ENCODE results near the gene ZNF586. TPM values are rescaled to one million over a fixed set of nuclear protein-coding genes. Genes with fewer than 3 reads are reported as not detected.
"Not testable (repeated sequence)": the region's sequence is repeated elsewhere in the genome, so short reads cannot be mapped to it uniquely, and the experiment has no call there.

ZNF586 gene
- total and polyA plus RNA-seq, 4 donors, result 12.4 to 35.4 (median 27.2) TPM

GRCh38 chr19:57810410-57811295, 41.2 kb downstream of the ZNF586 start:
- H3K27ac ChIP-seq (ENCODE audit: low read depth, low read length); H3K4me3 ChIP-seq (ENCODE audit: low read depth, low read length); DNase-seq (ENCODE audit: low read depth in 4 of 6, low spot score in 6 of 6); H3K9me3 ChIP-seq (ENCODE audit: control insufficient read depth, insufficient read depth, low read length); H3K27me3 ChIP-seq (ENCODE audit: control insufficient read depth, insufficient read depth, low read length): not testable (repeated sequence)
- Histone ChIP-seq H3K36me3 (ENCODE audit: control insufficient read depth, insufficient read depth, low read length) (peaks cover 29% of the 10 kb centered on the region), H3K4me1 (ENCODE audit: control insufficient read depth, insufficient read depth, low read length) (peaks cover 16% of the 10 kb centered on the region)
- 89% methylated on average over 9 of the region's 17 CpGs for WGBS (ENCODE audit: insufficient coverage)

DNA sequence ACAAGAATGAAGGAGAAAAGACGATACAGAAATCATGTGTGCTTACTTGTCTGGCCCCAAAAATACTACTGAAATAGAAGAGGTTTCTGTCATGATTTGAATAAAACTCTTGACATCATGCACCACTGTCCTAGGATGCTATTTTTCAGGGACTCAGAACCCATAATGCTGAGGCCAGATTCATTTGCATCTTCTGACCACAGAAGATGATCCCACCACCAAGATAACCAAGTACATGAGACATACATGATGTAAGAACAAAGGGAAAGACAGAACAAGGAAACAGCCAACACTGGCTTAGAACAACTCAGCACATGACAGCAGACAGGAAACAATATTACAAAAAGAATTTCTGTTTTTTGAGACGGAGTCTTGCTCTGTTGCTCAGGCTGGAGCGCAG, 42.8 kb downstream of the ZNF586 start:
- H3K4me1 ChIP-seq (ENCODE audit: control insufficient read depth, insufficient read depth, low read length), result peaks cover 16% of the 10 kb centered on the region
- H3K36me3 ChIP-seq (ENCODE audit: control insufficient read depth, insufficient read depth, low read length), result peaks cover 21% of the 10 kb centered on the region
- H3K9me3 ChIP-seq (ENCODE audit: control insufficient read depth, insufficient read depth, low read length), result no peaks in the 10 kb centered on the region
- H3K27me3 ChIP-seq (ENCODE audit: control insufficient read depth, insufficient read depth, low read length), result no peaks in the 10 kb centered on the region
- DNase-seq (ENCODE audit: low read depth in 4 of 6, low spot score in 6 of 6), result no peak
- no peak overlapping the region for H3K27ac ChIP-seq (ENCODE audit: low read depth, low read length)
- 94% methylated on average over 2 of the region's 3 CpGs for WGBS (ENCODE audit: insufficient coverage)
- H3K4me3 ChIP-seq (ENCODE audit: low read depth, low read length), result no peak overlapping the region

GRCh38 chr19:57812975-57813820, 43.7 kb downstream of the ZNF586 start:
- DNase-seq (ENCODE audit: low read depth in 4 of 6, low spot score in 6 of 6); H3K4me3 ChIP-seq (ENCODE audit: low read depth, low read length); H3K27ac ChIP-seq (ENCODE audit: low read depth, low read length); H3K9me3 ChIP-seq (ENCODE audit: control insufficient read depth, insufficient read depth, low read length); H3K27me3 ChIP-seq (ENCODE audit: control insufficient read depth, insufficient read depth, low read length): not testable (repeated sequence)
- peaks cover 20% of the 10 kb centered on the region for H3K36me3 ChIP-seq (ENCODE audit: control insufficient read depth, insufficient read depth, low read length)
- peaks cover 16% of the 10 kb centered on the region for H3K4me1 ChIP-seq (ENCODE audit: control insufficient read depth, insufficient read depth, low read length)
- no CpG with 5 or more reads among the region's 13 CpGs for WGBS (ENCODE audit: insufficient coverage)

DNA sequence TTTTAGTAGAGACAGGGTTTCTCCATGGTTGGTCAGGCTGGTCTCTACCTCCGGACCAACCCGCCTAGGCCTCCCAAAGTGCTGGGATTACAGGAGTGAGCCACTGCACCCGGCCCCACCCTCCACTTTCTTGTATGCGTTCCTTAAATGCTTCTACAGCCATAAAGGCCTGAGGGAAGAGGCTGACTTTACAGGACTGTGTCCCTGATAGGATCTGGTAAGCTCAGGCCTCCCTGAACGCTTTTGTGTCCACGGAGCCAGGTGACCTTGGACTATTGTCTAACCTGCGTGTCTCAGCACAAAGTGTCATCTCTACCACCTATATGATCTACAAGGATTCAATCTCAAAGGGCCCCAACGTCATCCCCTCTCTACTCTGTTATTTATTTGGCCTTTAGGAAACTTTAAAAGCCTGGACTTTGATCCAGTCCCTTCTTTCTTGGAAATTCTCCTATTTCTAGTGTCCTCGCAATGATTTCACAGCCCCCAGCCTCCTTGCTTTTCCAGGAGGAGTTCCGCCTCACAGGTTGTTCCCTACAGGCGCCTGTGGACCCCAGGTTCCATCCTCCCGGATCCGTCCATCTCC, 44.5 kb downstream of the ZNF586 start:
- H3K36me3 ChIP-seq (ENCODE audit: control insufficient read depth, insufficient read depth, low read length), result peaks cover 20% of the 10 kb centered on the region
- no peaks in the 10 kb centered on the region for H3K9me3 ChIP-seq (ENCODE audit: control insufficient read depth, insufficient read depth, low read length)
- H3K4me1 ChIP-seq (ENCODE audit: control insufficient read depth, insufficient read depth, low read length), result peaks cover 16% of the 10 kb centered on the region
- WGBS (ENCODE audit: insufficient coverage), result 11% methylated on average over 11 of the region's 13 CpGs
- H3K27me3 ChIP-seq (ENCODE audit: control insufficient read depth, insufficient read depth, low read length), result no peaks in the 10 kb centered on the region
- H3K27ac ChIP-seq (ENCODE audit: low read depth, low read length), result peak overlapping the region; percentile 73
- H3K4me3 ChIP-seq (ENCODE audit: low read depth, low read length), result peak overlapping the region; percentile 82
- peak in 1 of 6 donors; percentile 5 for DNase-seq (ENCODE audit: low read depth in 4 of 6, low spot score in 6 of 6)

DNA sequence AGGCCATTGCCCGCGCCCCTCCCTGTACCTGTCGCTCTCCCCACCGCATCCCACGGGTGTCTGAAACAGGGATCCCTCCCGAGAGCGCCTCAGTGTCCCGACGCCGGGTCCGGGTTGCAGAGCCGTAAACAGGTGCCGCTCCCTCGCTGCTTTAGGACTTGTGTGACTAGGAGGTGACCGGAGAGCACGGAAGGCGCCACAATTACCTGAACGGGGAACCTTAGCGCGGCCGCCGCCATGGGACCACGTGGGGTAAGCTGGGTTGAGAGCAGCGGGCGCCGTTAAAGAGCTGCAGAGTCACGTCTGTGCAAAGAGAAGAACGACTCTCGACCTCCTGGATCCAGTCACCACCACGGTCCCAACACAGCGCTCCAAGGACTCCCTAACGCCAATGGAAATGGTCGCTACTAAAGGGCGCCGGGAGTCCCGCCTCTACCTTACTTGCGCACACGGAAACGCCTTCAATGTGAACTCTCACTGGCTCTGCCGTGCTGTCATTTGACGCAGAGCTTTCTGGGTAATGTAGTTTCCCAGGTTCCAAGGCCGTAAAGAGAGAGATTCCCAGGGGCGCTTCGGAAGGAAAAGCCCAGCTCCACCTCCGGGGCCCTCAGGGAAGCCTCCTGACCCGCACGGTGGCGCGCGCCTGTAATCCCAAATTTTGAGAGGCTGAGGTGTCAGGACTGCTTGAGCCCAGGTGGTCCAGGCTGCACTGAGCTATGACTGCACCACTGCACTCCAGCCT, 45.2 kb downstream of the ZNF586 start, which contains the start of gene ZNF552:
Gene ZNF552, minus strand, starts transcription at position 409 of the 742 bp plus-strand sequence. Its CDS starts 170 bp downstream, at position 239.
- DNase-seq (ENCODE audit: low read depth in 4 of 6, low spot score in 6 of 6), result peak; percentile 79 to 98 (median 90)
- H3K27ac ChIP-seq (ENCODE audit: low read depth, low read length), result peak within 1 kb of the TSS; percentile 73
- H3K4me1 ChIP-seq (ENCODE audit: control insufficient read depth, insufficient read depth, low read length), result peaks cover 16% of the 10 kb centered on the region
- peaks cover 17% of the 10 kb centered on the region for H3K36me3 ChIP-seq (ENCODE audit: control insufficient read depth, insufficient read depth, low read length)
- WGBS (ENCODE audit: insufficient coverage), result 0% methylated on average over 50 of the region's 50 CpGs
- H3K27me3 ChIP-seq (ENCODE audit: control insufficient read depth, insufficient read depth, low read length), result no peaks in the 10 kb centered on the region
- H3K4me3 ChIP-seq (ENCODE audit: low read depth, low read length), result peak within 1 kb of the TSS; percentile 82
- H3K9me3 ChIP-seq (ENCODE audit: control insufficient read depth, insufficient read depth, low read length), result no peaks in the 10 kb centered on the region

GRCh38 chr19:57815247-57816075, 46.0 kb downstream of the ZNF586 start:
- Histone ChIP-seq H3K27me3 (ENCODE audit: control insufficient read depth, insufficient read depth, low read length) (no peaks in the 10 kb centered on the region), H3K36me3 (ENCODE audit: control insufficient read depth, insufficient read depth, low read length) (peaks cover 11% of the 10 kb centered on the region), H3K9me3 (ENCODE audit: control insufficient read depth, insufficient read depth, low read length) (no peaks in the 10 kb centered on the region), H3K27ac (ENCODE audit: low read depth, low read length) (no peak overlapping the region), H3K4me3 (ENCODE audit: low read depth, low read length) (peak overlapping the region; percentile 82), H3K4me1 (ENCODE audit: control insufficient read depth, insufficient read depth, low read length) (peaks cover 23% of the 10 kb centered on the region)
- WGBS (ENCODE audit: insufficient coverage), result 99% methylated on average over 12 of the region's 17 CpGs
- no peak for DNase-seq (ENCODE audit: low read depth in 4 of 6, low spot score in 6 of 6)

GRCh38 chr19:57816652-57817051, 47.2 kb downstream of the ZNF586 start:
- H3K27me3 ChIP-seq (ENCODE audit: control insufficient read depth, insufficient read depth, low read length), result no peaks in the 10 kb centered on the region
- H3K27ac ChIP-seq (ENCODE audit: low read depth, low read length), result no peak overlapping the region
- no peak overlapping the region for H3K4me3 ChIP-seq (ENCODE audit: low read depth, low read length)
- no peak for DNase-seq (ENCODE audit: low read depth in 4 of 6, low spot score in 6 of 6)
- H3K36me3 ChIP-seq (ENCODE audit: control insufficient read depth, insufficient read depth, low read length), result peaks cover 5% of the 10 kb centered on the region
- H3K9me3 ChIP-seq (ENCODE audit: control insufficient read depth, insufficient read depth, low read length), result no peaks in the 10 kb centered on the region
- H3K4me1 ChIP-seq (ENCODE audit: control insufficient read depth, insufficient read depth, low read length), result peaks cover 27% of the 10 kb centered on the region
- 65% methylated on average over 6 of the region's 7 CpGs for WGBS (ENCODE audit: insufficient coverage)

GRCh38 chr19:57817976-57818375, 48.5 kb downstream of the ZNF586 start:
- Histone ChIP-seq H3K36me3 (ENCODE audit: control insufficient read depth, insufficient read depth, low read length) (peaks cover 5% of the 10 kb centered on the region), H3K9me3 (ENCODE audit: control insufficient read depth, insufficient read depth, low read length) (no peaks in the 10 kb centered on the region), H3K27me3 (ENCODE audit: control insufficient read depth, insufficient read depth, low read length) (no peaks in the 10 kb centered on the region), H3K4me3 (ENCODE audit: low read depth, low read length) (no peak overlapping the region), H3K27ac (ENCODE audit: low read depth, low read length) (no peak overlapping the region), H3K4me1 (ENCODE audit: control insufficient read depth, insufficient read depth, low read length) (peaks cover 27% of the 10 kb centered on the region)
- DNase-seq (ENCODE audit: low read depth in 4 of 6, low spot score in 6 of 6), result no peak
- WGBS (ENCODE audit: insufficient coverage), result 93% methylated on average over 14 of the region's 14 CpGs
